GM19452 (cell line): ENCODE data around the gene PRKAB2.
"Not testable (repeated sequence)": the region's sequence is repeated elsewhere in the genome, so short reads cannot be mapped to it uniquely, and the experiment has no call there.

Experiments
- ATAC-seq: cut with Tn5 transposase; IDR thresholded peaks from one replicate; pipeline ENCODE4 v1.9.1; 2021; ENCODE audit not compliant: unreplicated experiment

Gene PRKAB2

DNA sequence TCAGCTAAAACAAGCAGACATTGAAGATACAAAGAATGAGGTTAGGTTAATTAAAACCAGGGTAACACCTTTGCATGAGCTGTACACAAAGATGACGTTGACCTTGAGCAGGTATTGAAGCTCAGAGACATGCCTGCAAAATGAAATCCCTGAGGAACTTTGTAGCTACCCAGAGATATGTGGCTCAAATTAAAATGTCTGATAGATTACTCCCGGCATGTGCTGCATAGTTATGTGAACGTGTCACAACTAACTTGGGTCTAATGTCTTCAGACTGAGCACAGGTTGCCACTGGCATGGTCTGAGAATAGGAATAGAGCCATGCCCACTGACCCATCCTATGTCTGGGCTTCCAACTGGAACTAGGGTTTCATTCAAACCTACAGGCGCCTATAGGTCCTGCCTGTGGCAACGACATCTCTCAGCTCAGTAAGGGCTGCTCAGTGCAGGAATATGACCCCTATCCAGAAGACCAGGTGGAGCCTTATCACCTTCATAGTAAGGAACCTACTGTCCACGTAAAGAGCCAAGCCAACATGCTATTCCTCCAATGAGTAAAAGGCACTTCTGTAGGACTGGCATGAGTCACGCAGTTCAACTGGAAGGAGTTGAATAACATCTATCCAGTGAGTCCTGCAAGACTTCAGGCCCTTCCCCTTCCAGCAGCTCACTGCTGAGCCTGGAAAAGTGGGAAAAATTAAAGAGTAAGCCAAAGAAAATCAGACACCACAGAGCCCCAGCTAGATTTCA, 60.7 kb downstream of the PRKAB2 start:
- ATAC-seq: no peak

DNA sequence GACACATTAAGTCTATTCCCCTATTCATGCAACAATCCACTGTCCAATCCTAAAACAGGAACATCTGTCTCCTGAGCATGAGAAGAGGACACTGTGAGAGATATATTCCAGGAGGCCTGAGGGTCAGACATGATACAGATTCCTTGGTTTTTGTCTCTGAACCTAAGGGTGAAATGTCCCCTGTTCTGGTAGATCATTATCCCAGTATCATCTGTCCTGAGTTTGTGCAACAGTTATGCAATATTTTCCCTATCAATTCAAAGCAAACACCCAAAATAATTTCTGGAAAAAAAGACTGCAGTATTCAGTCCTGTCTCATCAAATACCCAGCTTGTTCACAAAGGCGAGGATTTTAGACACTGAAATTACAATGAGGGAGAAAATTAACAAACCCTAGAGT, 61.4 kb downstream of the PRKAB2 start:
- no peak for ATAC-seq

DNA sequence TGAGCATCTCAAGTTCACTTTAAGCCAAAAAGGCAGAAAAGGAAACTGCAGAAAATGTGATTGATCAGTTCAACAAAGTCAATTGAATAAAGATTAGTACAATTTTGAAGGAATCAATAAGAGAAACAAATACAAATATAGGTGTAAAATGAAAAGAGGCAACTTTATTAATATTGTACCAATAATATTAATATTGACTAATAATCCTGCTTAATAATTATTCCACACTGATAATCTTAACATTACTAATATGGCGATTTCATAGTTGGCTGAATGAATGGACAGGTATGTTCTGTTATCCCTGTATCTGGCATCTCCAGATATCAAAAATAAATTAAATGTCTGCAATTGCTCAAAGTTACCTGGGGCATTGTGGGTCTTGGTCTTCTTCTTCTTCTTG, 61.8 kb downstream of the PRKAB2 start:
- no peak for ATAC-seq

DNA sequence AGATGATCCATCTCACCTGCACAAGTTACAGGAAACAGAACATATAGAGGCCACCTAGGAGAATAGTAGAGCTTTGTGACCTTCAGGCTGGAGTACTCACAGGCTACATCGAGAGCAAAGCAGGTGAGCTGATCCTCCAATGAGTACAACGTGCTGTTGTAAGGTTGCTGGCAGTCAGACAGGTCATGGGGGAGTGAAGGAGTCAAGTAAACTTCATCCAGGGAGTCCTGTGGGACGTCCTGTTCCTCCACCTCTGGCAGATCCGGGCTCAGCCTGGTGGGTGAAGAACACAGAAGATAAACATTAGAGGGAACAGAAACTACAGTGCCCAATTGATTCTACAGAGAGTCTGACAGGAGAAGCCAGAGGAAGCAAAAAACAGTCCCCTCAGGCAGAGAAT, 62.5 kb downstream of the PRKAB2 start:
- ATAC-seq: no peak

DNA sequence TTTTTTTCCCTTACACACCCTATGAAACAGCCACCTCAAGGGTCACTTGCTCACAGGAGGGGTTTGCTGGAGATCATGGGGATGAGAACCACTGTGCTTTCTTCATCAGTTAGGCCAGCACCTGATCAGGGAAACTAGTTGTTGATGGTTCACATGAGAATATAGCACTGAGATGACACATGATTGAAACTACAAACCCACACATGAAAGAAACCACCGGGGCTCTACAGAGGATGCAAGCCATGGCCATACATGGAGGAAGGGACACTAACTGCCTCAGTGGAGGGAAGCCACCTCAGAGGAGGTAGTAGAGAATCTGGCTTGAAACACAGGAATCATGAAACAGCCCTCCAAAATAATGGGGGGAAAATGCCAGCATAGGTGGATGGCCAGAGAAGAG, 63.2 kb downstream of the PRKAB2 start:
- ATAC-seq: no peak

DNA sequence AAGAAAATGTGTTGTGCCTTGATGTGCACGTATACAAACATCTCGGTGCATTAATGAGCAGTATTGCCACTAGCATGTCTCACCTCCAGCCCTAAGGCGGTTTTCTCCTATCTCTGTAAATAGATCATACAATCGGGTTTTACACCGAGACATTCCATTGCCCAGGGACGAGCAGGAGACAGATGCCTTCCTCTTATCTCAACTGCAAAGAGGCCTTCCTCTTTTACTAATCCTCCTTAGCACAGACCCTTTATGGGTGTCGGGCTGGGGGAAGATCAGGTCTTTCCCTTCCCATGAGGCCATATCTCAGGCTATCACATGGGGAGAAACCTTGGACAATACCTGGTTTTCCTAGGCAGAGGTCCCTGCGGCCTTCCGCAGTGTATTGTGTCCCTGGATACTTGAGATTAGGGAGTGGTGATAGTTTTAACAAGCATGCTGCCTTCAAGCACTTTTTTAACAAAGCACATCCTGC, 65.8 kb downstream of the PRKAB2 start:
- not testable (repeated sequence) for ATAC-seq

DNA sequence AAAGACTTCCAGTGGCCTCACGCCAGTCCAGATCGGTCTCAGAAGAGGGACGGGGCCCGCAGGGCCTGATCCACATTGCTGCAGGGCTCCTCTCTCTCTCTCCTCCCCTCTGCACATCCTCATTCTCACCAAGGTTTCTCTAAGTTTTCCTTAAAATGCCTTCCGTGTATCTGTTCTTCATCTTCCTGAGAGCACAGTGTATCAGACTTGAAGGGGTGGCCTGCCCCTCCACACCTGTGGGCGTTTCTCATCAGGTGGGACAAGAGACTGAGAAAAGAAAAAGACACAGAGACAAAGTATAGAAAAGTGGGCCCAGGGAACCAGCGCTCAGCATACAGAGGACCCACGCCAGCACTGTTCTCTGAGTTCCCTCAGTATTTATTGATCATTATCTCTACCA, 66.4 kb downstream of the PRKAB2 start:
- no peak for ATAC-seq
